CD4-positive, alpha-beta T cell treated with Interleukin-15 for 1 hour (primary cell): ENCODE measurements around the gene PSPH.
"Not testable (repeated sequence)": the region's sequence is repeated elsewhere in the genome, so short reads cannot be mapped to it uniquely, and the experiment has no call there.

Experiments
- DNase-seq: peaks from one replicate; pipeline ENCODE4 v3.0.0-alpha.2; 2020

Gene PSPH

GRCh38 chr7:56062382-56062781 lies 11.1 kb upstream of the PSPH start:
- no peak for DNase-seq

DNA sequence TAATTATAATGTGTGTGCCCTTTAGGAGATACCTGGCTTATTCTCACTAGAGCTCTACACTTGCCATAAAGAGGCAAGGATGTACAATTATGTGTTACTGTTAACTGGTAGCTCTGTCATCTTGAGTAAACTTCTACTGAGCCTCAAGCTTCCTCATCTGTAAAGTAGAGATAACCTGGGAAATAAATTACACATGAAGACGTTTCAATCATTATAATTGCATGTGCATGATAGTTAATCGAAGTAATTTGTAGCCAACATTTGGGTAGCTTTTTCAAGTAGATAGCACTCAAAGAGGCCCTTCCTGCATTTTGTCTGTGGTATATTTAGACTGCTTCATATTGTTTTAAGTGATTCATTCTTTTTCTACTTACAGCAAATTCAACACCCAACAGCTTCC lies 2.7 kb upstream of the PSPH start:
- no peak for DNase-seq

DNA sequence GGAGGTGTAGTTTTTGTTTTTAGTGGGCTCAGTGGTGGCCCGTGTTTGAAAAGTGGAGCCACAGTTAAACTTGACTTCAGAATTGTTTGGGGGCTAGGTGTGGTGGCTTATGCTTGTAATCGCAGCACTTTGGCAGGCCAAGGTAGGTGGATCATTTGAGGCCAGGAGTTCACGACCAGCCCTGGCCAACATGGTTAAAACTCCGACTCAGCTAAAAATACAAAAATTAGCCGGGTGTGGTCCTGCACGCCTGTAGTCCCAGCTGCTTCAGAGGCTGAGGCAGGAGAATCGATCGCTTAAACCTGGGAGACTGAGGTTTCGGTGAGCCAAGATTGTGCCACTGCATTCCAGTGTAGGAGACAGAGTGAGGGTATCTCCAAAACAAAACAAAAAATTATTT lies 2.1 kb upstream of the PSPH start:
- no peak for DNase-seq

DNA sequence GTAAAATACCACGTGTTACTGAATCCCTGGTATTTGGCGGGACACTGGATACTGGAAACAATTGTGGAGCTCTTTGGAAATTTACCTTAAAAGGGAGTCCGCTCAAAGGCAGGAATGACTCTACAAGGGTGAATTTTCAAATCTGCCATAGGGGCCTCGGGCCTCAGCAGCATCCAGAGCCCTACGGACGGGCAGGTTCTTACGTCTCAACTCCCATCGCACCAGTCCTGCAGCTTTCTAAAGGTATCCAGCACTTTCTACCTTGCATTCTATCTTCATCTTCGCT lies 248 bp downstream of the PSPH start:
- DNase-seq = no peak

DNA sequence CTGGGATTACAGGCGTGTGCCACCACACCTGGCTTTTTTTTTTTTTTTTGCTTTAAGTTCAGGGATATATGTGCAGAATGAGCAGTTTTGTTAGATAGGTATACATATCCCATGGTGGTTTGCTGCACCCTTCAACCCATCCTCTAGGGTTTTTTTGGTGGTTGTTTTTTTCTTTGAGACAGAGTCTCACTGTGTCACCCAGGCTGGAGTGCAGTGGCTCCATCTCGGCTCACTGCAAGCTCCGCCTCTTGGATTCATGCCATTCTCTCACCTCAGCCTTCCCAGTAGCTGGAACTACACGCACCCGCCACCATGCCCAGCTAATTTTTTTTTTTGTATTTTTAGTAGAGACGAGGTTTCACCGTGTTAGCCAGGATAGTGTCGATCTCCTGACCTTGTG lies 2.5 kb downstream of the PSPH start:
- not testable (repeated sequence) for DNase-seq

DNA sequence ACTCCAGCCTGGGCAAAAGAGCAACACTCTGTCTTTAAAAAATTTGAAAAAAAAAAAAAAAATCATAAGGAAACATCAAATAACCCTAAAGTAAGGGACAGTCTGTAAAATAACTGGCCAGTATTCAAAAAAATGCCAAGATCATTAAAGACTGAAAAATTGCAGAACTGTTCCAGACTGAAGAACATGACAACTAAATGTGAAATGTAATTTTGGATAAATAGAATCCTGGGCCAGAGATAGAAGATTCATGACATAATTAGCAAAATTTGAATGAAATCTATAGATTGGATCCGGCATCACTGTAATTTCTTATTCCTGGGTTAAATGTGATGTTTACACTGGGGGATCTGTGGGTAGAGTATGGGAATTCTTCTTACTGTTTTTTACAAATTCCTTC lies 3.0 kb downstream of the PSPH start:
- no peak for DNase-seq

GRCh38 chr7:56047446-56048116 lies 3.7 kb downstream of the PSPH start:
- DNase-seq = not testable (repeated sequence)

- no peak for DNase-seq
Observed at GRCh38 chr7:56046721-56047445, 4.4 kb downstream of the PSPH start.

- not testable (repeated sequence) for DNase-seq
Observed at GRCh38 chr7:56045758-56046157, 5.5 kb downstream of the PSPH start.

DNA sequence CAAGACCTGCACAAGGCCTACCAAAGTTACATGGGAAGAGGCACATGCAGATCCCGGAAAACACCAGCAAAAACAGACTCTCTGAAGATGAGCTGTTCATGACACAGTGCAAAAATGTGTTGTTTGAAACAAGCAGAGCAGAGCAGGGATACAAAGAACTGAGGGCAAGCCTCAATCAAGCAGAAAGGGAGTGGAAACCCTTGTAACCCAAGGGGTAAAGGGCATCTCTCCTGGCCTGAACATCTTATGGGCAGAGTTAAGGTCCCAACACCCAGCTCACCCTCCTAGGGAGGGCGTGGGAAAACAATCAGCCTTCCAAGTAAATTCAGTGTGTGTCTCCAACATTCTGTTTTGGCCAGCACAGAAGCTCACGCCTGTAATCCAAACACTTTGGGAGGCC lies 10.5 kb downstream of the PSPH start:
- no peak for DNase-seq

DNA sequence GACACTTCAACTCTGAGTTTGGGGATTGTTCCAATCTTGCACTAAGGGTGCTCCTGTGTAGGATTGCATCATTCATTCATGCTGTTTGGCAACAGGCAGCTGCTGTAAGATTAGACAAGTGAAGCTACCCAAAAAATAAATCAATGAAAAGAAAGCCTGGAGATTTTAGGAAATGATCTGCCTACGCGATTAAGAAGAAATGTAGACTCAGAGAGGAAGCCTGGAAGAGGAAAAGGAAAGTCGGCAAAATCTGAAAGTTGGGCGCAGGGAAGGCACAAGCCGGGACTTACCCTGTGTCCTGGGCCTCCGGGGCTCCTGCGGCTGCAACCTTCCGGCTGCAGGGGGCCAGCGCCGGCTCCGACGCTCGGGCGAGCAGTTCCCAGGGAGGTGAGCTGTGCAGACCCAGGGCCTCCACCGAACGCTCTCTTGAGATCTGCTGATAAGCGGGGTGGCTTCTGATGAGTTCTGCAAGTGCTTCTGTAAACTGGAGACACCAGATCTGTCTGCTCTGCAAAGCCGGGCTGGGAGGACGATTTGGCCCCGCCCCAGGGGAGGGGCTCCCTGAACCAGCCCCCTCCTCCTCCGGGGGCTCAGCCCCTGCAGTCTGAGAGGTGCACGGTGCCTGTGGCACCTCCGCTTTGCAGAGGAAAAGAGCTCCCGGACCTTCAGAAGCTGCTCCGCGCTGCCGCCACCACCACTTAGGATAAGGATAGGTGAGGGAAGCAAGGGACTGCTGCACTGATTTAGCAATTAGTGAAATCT lies 17.4 kb downstream of the PSPH start:
- DNase-seq = peak; percentile 74

DNA sequence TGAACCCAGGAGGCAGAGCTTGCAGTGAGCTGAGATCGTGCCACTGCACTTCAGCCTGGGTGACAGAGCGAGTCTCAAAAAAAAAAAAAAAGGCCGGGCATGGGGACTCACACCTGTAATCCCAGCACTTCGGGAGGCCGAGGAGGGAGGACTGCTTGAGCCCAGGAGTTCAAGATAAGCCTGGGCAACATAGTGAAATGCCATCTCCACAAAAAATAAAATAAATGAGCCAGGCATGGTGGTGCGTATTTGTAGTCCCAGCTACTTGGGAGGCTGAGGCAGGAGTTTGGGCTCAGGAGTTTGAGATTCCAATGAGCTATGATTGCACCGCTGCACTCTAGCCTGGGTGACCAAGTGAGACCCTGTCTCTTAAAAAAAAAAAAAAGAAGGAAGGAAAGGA lies 18.7 kb downstream of the PSPH start:
- not testable (repeated sequence) for DNase-seq

DNA sequence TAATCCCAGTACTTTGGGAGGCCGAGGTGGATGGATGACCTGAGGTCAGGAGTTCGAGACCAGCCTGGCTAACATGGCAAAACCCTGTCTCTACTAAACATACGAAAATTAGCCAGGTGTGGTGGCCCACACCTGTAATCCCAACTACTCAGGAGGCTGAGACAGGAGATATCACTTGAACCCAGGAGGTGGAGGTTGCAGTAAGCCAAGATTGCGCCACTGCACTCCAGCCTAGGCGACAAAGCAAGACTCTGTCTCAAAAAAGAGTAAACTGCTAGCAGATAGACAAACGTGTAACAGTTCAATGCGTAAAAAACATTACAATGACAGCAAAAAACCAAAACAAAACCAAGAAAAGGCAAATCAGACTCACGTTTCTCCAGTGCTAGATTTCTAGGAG lies 19.7 kb downstream of the PSPH start:
- DNase-seq = not testable (repeated sequence)

DNA sequence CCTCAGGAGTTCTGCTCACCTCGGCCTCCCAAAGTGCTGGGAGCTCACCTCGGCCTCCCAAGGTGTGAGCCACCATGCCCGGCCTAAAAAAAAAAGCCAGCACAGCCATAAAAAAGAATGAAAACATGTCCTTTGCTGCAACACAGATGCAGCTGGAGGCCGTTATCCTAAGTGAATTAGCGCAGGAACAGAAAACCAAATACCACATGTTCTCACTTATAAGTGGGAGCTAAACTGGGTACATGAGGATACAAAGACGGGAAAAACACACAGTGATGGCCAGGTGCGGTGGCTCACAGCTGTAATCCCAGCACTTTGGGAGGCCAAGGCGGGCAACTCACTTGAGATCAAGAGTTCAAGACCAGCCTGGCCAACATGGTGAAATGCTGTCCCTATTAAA lies 20.9 kb downstream of the PSPH start:
- DNase-seq = no peak

DNA sequence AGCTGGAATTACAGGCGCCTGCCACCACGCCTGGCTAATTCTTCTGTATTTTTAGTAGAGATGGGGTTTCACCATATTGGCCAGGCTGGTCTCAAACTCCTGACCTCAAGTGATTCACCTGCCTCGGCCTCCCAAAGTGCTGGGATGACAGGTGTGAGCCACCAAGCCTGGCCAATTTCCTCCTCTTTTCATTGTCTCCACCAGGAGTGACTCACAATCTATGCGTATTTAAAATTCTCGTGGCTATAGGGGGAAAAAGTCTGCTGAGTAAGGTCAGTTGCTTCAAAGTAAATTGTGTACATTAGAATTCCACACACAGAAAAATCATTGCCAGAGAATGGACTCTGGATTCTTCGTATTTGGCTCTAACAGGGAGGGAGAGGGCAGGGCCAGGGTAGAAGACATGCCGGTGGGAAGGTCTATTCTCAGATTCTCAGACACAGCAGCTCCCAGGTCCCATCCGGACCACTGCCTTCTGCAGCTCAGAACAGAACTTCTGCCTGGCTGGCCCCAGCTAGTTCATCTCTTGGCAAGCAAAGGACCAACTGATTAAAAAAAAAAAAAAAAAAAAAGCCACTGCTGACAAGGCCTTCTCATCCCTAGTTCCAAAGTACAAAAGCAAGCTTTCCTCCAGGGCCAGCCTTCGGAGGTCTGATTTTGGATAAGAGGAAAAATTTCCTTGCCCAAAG lies 22.2 kb downstream of the PSPH start:
- DNase-seq = no peak

- no peak for DNase-seq
Observed at GRCh38 chr7:56026538-56026937, 24.7 kb downstream of the PSPH start.

DNA sequence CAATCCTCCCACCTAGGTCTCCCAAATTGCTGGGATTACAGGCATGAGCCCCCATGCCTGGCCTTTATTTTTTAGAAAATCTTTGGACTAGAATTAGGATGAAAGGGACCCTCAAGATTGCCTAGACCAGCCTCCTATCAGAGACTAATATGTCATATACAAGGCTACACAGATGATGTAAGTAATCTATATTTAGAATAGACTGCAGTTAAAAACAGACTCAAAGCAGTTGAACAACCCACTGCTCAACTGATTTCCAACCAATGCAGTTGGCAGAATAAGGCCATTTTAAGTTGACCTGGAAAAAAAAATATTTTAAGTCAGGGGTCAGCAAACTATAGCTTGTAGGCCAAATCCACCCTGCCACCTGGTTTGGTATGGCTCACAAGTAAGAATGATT lies 27.7 kb downstream of the PSPH start:
- no peak for DNase-seq

DNA sequence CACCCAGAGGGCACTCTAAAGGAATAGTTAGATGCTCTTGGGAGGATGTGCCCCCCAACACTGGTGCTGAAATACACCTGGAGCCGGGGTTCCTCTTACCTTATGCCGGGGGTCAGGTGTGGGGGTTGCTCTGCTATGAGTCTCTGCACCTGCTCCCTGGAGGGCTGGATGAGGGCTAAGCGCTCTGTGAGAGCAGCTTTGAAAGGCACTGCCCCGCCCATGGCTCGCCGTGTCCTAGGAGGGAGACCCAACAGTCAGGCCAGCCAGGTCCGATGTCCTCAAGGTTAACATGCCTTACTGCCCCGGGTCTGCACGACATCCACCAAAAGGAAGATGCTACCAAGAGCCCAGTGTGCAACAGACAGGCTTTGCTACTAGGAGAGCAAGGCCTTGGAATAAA lies 31.7 kb downstream of the PSPH start:
- DNase-seq = no peak

GRCh38 chr7:56017015-56017414 lies 34.2 kb downstream of the PSPH start:
- DNase-seq = not testable (repeated sequence)

DNA sequence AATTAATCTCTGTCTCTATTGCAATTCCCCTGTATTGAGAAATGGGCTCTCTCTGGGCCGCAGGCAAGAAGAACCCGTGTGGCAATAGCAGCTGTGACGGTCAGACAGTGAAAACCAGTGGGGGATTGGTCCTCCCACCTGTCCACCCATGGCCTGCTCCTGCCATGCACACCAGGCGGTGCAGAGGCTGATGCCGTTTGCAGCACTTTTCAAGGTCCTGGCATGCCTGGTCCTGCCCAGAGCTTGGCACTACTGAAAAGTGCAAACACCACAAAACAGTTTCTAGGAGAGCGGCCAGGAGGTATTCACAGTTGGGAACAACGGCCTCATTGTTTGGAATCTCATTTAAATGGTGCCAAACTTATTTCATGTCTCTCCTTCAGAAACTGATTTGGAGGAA lies 41.5 kb downstream of the PSPH start:
- DNase-seq = no peak

DNA sequence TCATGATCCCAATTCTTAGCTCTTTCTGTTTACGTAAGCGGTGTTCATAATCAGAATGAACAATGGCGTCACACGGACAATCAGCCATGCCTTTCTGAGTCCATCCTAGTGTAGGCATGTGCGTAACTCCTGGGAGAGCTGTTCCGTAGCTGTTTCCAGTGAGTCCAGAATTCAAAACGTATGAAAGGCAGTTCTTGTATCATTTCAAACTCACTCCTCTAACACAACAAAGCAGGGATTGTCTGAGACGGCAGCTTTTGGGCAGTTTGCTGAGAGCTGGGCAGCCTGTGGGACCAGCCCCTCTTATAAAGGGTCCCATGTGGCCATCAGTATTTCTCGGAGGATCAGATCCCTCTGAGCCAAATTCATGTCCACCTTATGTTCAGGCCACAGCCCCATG lies 43.4 kb downstream of the PSPH start:
- DNase-seq = no peak

DNA sequence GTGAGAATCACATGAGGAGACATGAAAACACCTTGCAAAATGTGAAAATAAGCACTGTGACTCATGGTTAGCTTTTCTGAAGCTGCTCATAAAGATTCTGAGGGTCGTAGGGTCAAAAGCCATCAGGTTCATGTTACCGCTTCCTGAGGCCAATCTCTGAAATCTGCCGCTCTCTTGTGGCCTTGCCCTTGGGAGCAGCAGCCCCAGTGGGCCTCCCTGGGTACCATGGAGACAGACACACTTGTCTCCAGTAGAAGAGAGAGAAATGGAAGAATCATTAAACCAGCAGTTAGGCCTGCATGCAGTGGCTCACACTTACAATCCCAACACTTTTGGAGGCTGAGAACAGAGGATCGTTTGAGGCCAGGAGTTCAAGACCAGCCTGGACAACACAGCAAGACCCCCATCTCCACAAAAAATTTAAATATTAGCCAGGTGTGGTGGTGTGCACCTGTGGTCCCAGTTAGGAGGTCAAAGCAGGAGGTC lies 44.0 kb downstream of the PSPH start:
- DNase-seq = no peak

DNA sequence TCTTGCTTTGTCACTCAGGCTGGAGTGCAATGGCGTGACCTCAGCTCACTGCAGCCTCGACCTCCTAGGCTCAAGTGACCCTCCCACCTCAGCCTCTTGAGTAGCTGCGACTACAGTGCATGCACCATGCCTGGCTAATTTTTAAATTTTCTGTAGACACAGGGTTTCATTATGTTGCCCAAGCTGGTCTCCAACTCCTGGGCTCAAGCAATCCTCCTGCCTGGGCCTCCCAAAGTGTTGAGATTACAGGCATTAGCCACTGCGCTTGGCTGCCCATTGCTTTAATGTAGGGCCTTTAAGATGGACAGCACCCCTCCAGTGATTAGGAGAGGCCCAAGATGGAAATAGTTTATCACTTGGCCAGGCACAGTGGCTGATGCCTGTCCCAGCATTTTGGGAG lies 47.5 kb downstream of the PSPH start:
- no peak for DNase-seq
